Gastroesophageal sphincter (tissue), 4 donors: ENCODE results near the gene CFAP46. TPM values are rescaled to one million over a fixed set of nuclear protein-coding genes. Genes with fewer than 3 reads are reported as not detected.
"Not testable (repeated sequence)": the region's sequence is repeated elsewhere in the genome, so short reads cannot be mapped to it uniquely, and the experiment has no call there.

ENCODE experiments used
- ATAC-seq: fragments of 150-250 bp; one replicate; pipeline ENCODE4 v1.9.1; 2016; ENCODE audit warnings: mild to moderate bottlenecking, moderate library complexity
- H3K27ac ChIP-seq, 4 donors: fragments of 200-600 bp; sonication (generic) in 3 of 4; 1 replicate in 3 of 4; 2 replicates in 1 of 4; pipeline ENCODE4 v1.5.1; 2016 to 2019
- H3K27me3 ChIP-seq: fragments of 200-600 bp; sonication (generic); one replicate; pipeline ENCODE4 v1.5.1; 2019
- H3K36me3 ChIP-seq, 2 donors: fragments of 200-600 bp; sonication (generic); one replicate each; pipeline ENCODE4 v1.5.1; 2019; ENCODE audit warnings: control low read depth in 1 of 2
- H3K4me1 ChIP-seq, 3 donors: fragments of 200-600 bp; sonication (generic); 1 replicate in 2 of 3; 2 replicates in 1 of 3; pipeline ENCODE4 v1.5.1; 2016 to 2019; ENCODE audit warnings: control low read depth in 2 of 3
- H3K4me3 ChIP-seq, 2 donors: fragments of 200-600 bp; sonication (generic); one replicate each; pipeline ENCODE4 v1.5.1; 2019; ENCODE audit warnings: mild to moderate bottlenecking in 1 of 2, moderate library complexity in 1 of 2
- H3K9me3 ChIP-seq, 3 donors: fragments of 200-600 bp; sonication (generic); one replicate each; pipeline ENCODE4 v1.5.1; 2017 to 2019; ENCODE audit warnings: control low read depth in 2 of 3
- EP300 ChIP-seq: sonication (generic); formaldehyde crosslinking; IDR thresholded peaks from one replicate; pipeline ENCODE4 v1.6.1; 2017; ENCODE audit warnings: antibody characterized with exemption, mild to moderate bottlenecking
- POLR2A ChIP-seq, 2 donors: fragments of 450-650 bp; IDR thresholded peaks; one replicate each; pipeline ENCODE4 v1.6.1; 2017; ENCODE audit warnings: antibody characterized with exemption in 2 of 2, mild to moderate bottlenecking in 2 of 2, moderate library complexity in 1 of 2
- POLR2AphosphoS5 ChIP-seq: sonication (generic); formaldehyde crosslinking; IDR thresholded peaks from one replicate; pipeline ENCODE4 v1.6.1; 2017; ENCODE audit warnings: antibody characterized with exemption
- WGBS, 2 donors: methylation state at CpG; one replicate each; pipeline ENCODE4 v1.1.5; 2018; ENCODE audit warnings: low coverage in 1 of 2; 5-methylcytosine and 5-hydroxymethylcytosine counted together
- total RNA-seq, 4 donors: library from RNA; depleted of rRNA; stranded (reverse); fragments of >200 nt; gene quantifications; one replicate each; pipeline ENCODE4 v1.1.0, GENCODE V29; 2016
- TF ChIP-seq, protein P1 (sequence below), 4 experiments: fragments of 200-600 bp in 2 of 4; fragments of 450-650 bp in 2 of 4; sonication (generic) in 1 of 4; IDR thresholded peaks; one replicate each; pipeline ENCODE4 v1.5.1; 2017 to 2019; ENCODE audit warnings: antibody characterized with exemption in 4 of 4, mild to moderate bottlenecking in 2 of 4, moderate library complexity in 2 of 4

The CFAP46 gene
- total RNA-seq, 4 donors from 2014 or later: 0.27 to 2.2 (median 0.30) TPM; not detected in 1

DNA sequence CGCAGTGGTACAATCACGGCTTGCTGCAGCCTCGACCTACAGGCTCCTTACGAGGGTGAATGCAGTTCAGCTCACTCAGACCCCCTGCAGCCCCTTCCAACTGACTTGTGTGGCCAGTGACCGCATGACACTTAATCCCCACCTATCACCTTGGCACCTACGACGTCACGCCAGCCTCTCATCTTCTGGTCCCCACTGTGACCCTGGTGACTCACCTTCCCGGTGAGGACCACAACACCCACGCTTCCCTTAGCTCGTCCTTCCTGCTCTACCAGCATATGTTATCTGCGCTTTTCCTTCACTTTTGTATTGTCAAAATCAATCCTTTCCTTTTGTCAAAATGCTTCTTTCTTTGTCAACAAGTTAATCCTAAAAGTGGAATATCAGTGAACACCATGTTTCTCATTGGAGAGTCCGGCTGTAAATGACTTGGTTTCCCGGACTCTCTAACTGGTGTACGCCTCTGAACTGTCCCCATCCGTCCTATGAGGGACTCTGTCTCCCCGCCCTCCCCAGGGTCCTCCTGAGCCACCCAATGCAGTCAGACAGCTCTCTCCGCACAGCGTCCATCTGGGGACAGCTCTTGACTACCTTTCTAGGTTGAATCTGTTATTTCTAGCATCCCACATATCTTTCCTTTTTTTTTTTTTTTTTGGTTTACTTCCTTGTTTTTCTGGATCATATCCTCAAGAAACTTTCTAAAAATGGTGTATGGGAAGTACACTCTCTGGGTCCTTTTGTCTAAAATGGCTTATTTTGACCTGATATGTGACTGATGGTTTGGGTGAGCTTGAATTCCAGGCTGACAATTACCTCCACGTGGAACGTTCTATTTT lies 37.3 kb downstream of the CFAP46 start:
- Histone ChIP-seq H3K27me3 (peaks cover 27% of the 10 kb centered on the region), H3K9me3 (peaks cover 0 to 35% (median 0%) of the 10 kb centered on the region in 3 donors), H3K4me3 (no peak overlapping the region), H3K27ac (no peak overlapping the region), H3K4me1 (no peaks in the 10 kb centered on the region), H3K36me3 (no peaks in the 10 kb centered on the region)
- TF ChIP-seq POLR2AphosphoS5 (no peak), EP300 (no peak), POLR2A (IDR thresholded peaks at IDR 0.05) (no peak)
- TF ChIP-seq, protein P1, sequence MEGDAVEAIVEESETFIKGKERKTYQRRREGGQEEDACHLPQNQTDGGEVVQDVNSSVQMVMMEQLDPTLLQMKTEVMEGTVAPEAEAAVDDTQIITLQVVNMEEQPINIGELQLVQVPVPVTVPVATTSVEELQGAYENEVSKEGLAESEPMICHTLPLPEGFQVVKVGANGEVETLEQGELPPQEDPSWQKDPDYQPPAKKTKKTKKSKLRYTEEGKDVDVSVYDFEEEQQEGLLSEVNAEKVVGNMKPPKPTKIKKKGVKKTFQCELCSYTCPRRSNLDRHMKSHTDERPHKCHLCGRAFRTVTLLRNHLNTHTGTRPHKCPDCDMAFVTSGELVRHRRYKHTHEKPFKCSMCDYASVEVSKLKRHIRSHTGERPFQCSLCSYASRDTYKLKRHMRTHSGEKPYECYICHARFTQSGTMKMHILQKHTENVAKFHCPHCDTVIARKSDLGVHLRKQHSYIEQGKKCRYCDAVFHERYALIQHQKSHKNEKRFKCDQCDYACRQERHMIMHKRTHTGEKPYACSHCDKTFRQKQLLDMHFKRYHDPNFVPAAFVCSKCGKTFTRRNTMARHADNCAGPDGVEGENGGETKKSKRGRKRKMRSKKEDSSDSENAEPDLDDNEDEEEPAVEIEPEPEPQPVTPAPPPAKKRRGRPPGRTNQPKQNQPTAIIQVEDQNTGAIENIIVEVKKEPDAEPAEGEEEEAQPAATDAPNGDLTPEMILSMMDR (IDR thresholded peaks at IDR 0.05): no peak
- ATAC-seq: no peak
- WGBS, 2 donors: 71 to 75% methylated on average over 7 to 21 of the region's 21 CpGs

DNA sequence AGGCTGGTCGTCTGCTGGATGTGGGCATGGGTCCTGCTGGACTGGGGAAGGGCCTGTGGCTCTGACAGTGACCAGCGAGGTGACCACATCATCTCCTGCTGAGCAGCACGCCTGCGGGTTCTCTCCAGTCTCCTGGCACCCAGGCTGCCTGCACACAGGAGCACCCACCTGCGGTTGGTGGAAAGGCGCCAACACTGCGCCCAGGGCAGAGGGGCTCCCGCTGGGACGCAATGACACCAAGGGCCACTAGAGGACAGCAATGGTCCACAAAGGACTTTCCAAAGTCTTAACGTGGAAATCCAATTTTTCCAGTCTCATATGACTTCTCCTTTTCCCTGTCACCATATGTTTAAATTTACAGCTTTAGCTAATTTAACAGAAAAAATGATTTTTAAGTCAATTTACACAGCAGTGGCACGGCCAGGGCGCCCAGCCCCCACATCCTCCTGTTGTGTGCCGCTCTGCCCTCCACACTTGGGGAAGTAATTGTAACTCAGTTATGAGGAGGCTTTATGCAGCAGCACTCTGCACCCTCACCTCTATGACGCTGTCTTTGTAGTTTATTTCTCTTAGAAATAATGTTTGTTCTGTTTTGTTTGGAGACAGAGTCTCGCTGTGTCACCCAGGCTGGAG lies 38.1 kb downstream of the CFAP46 start:
- H3K36me3 ChIP-seq: no peaks in the 10 kb centered on the region
- no peak overlapping the region for H3K27ac ChIP-seq
- TF ChIP-seq, protein P1 (IDR thresholded peaks at IDR 0.05): peak in 3 of 4 experiments; percentile 28 to 61 (median 44)
- no peak for TF ChIP-seq POLR2AphosphoS5
- H3K4me1 ChIP-seq: no peaks in the 10 kb centered on the region
- H3K27me3 ChIP-seq: peaks cover 25% of the 10 kb centered on the region
- peaks cover 0 to 36% (median 0%) of the 10 kb centered on the region in 3 donors for H3K9me3 ChIP-seq
- no peak overlapping the region for H3K4me3 ChIP-seq
- ATAC-seq: no peak
- WGBS, 2 donors: 36 to 48% methylated on average over 6 to 10 of the region's 15 CpGs

DNA sequence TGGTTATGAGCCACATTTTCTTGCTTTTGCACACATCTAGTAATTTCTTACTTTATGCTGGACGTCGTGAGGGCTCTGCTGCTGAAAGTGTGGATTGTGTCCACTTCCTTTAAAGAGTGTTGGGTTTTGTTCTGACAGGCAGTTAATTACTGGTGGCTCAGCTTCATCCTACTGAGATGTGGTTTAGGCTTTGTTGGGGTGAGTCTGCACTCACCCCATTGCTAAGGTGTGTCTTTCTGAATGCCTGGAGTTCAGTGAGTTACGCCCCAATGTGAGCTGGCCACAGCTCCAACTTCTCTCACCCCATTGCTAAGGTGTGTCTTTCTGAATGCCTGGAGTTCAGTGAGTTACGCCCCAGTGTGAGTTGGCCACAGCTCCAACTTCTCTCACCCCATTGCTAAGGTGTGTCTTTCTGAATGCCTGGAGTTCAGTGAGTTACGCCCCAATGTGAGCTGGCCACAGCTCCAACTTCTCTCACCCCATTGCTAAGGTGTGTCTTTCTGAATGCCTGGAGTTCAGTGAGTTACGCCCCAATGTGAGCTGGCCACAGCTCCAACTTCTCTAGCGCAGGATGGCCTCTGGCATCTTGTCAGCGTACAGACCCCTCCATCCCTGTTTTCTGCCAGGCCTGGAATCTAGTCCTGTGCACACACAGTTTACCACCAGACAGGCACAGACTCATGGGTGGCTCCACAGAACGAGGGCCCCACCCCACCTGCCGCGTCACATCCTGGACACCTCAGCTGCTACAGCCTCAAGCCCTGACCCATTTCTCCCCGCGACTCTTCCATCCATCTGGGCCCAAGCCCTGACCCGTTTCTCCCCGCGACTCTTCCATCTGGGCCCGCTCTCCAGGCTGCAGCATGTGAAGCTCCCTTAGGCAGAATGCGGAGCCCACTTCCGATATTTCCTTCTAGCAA lies 39.5 kb downstream of the CFAP46 start:
- not testable (repeated sequence) for ATAC-seq, H3K27ac ChIP-seq
- H3K9me3 ChIP-seq: peaks cover 0 to 36% (median 0%) of the 10 kb centered on the region in 3 donors

DNA sequence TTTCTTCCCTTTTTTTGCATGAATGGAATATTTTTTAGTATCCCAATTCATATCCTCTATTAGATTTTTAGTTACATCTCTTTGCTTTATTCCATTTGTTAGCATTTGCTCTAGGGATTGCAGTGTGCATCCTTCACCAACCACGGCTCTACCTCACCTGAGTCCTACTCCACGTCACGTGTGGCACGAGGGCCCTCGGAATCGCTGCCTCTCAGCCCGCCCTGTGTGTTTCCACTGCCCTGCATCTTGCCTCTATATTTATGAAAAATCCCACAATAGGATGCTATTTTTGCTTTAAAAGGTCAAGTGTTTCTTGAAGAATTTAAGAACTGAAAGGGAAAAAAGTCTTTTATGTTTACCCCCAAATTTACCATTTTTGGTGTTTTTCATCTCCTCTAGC lies 41.0 kb downstream of the CFAP46 start:
- Histone ChIP-seq H3K4me3 (no peak overlapping the region), H3K27ac (no peak overlapping the region), H3K27me3 (peaks cover 31% of the 10 kb centered on the region), H3K36me3 (no peaks in the 10 kb centered on the region), H3K4me1 (no peaks in the 10 kb centered on the region), H3K9me3 (peaks cover 0 to 43% (median 0%) of the 10 kb centered on the region in 3 donors)
- no peak for TF ChIP-seq EP300
- TF ChIP-seq, protein P1 (IDR thresholded peaks at IDR 0.05): no peak
- no peak for TF ChIP-seq POLR2A (IDR thresholded peaks at IDR 0.05)
- no peak for ATAC-seq
- 87 to 97% methylated on average over 5 to 7 of the region's 7 CpGs for WGBS, 2 donors

More for the DNA sequence above, 39.5 kb downstream of the CFAP46 start:
- peaks cover 36% of the 10 kb centered on the region for H3K27me3 ChIP-seq
- 74 to 86% methylated on average over 8 to 11 of the region's 19 CpGs for WGBS, 2 donors
- H3K4me3 ChIP-seq, H3K36me3 ChIP-seq, H3K4me1 ChIP-seq: not testable (repeated sequence)

DNA sequence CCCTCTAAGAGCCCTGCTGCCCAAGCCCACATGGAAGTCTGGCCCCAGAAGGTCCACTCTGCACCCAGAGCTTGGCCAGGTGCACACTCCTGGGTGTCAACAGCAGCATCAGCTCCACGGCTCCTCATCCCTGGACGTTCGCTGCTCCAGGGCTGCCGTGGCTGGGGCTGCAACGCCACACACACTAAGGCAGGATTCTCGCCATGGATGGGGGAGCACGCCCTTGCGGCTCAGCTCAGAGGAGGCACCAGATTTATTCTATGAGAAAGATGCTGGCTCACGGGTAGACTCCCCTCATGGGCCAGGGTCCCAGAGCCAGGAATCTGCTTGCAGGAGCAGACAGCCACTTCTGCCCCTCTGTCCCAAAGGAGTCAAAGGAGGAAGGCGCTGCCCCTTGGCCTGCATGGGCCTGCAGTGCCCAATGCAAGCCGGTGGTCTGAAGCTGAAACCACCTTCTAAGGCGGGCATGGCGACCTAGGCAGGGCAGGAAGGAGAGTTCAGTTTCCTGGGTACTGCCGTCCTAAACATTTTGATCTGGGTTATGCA lies 42.1 kb downstream of the CFAP46 start:
- 71 to 93% methylated on average over 1 to 5 of the region's 14 CpGs for WGBS, 2 donors
- Histone ChIP-seq H3K9me3 (peaks cover 0 to 42% (median 0%) of the 10 kb centered on the region in 3 donors), H3K36me3 (no peaks in the 10 kb centered on the region), H3K27ac (no peak overlapping the region), H3K4me3 (no peak overlapping the region), H3K4me1 (no peaks in the 10 kb centered on the region), H3K27me3 (peaks cover 27% of the 10 kb centered on the region)
- TF ChIP-seq EP300: no peak
- TF ChIP-seq POLR2AphosphoS5: no peak
- TF ChIP-seq, protein P1 (IDR thresholded peaks at IDR 0.05): no peak
- no peak for TF ChIP-seq POLR2A (IDR thresholded peaks at IDR 0.05)
- no peak for ATAC-seq
